GM23338 (cell line): ENCODE data around the gene RAB17. TPM values are rescaled to one million over a fixed set of nuclear protein-coding genes. Genes with fewer than 3 reads are reported as not detected.

Experiments used
- ATAC-seq: fragments of 200-7000 bp; cut with Tn5 transposase; 3 replicates; pipeline ENCODE4 v1.9.1; 2020
- DNase-seq: peaks from one replicate; pipeline ENCODE4 v3.0.0-alpha.2; 2015; ENCODE audit warnings: low spot score
- H2AFZ ChIP-seq: fragments of 200-600 bp; sonication (generic); 2 replicates; pipeline ENCODE4 v1.8.0; 2016; ENCODE audit warnings: antibody characterized with exemption, mild to moderate bottlenecking, moderate library complexity
- H3F3A ChIP-seq: fragments of 200-600 bp; sonication (generic); replicated peaks from 2 replicates; pipeline ENCODE4 v1.8.0; 2017; ENCODE audit warnings: antibody characterized with exemption, mixed run types, low read depth
- H3K27ac ChIP-seq: fragments of 200-600 bp; sonication (generic); 2 replicates; pipeline ENCODE4 v1.6.1; 2016; ENCODE audit warnings: low read depth
- H3K27me3 ChIP-seq: fragments of 200-600 bp; sonication (generic); 2 replicates; pipeline ENCODE4 v1.8.0; 2016; ENCODE audit warnings: mild to moderate bottlenecking, mixed run types, moderate library complexity; ENCODE audit not compliant: insufficient read depth
- H3K36me3 ChIP-seq: fragments of 200-600 bp; sonication (generic); 2 replicates; pipeline ENCODE4 v1.8.0; 2016; ENCODE audit warnings: mild to moderate bottlenecking; ENCODE audit not compliant: insufficient read depth
- H3K4me1 ChIP-seq: fragments of 200-600 bp; sonication (generic); 2 replicates; pipeline ENCODE4 v1.8.0; 2016; ENCODE audit warnings: mild to moderate bottlenecking, moderate library complexity; ENCODE audit not compliant: insufficient read depth
- H3K4me2 ChIP-seq: fragments of 200-600 bp; sonication (generic); 2 replicates; pipeline ENCODE4 v1.7.1; 2017; ENCODE audit warnings: mixed run types
- H3K4me3 ChIP-seq: fragments of 200-600 bp; sonication (generic); 2 replicates; pipeline ENCODE4 v1.6.1; 2016; ENCODE audit warnings: mixed run types
- H3K79me2 ChIP-seq: fragments of 200-600 bp; sonication (generic); replicated peaks from 2 replicates; pipeline ENCODE4 v1.8.0; 2017; ENCODE audit warnings: mild to moderate bottlenecking; ENCODE audit not compliant: insufficient read depth
- H3K9me2 ChIP-seq: fragments of 200-600 bp; sonication (generic); 2 replicates; pipeline ENCODE4 v1.8.0; 2017; ENCODE audit not compliant: insufficient read depth
- H4K20me1 ChIP-seq: fragments of 200-600 bp; sonication (generic); replicated peaks from 2 replicates; pipeline ENCODE4 v1.8.0; 2017; ENCODE audit warnings: mild to moderate bottlenecking; ENCODE audit not compliant: insufficient read depth
- H3K27ac Mint-ChIP-seq: 2 replicates; pipeline ENCODE4 v1.8.0; 2020; ENCODE audit warnings: inconsistent platforms, mild to moderate bottlenecking, moderate library complexity, mixed read lengths
- H3K27me3 Mint-ChIP-seq: 3 replicates; pipeline ENCODE4 v1.8.0; 2022; ENCODE audit warnings: low read depth, mild to moderate bottlenecking, moderate library complexity, mixed read lengths, inconsistent platforms; ENCODE audit not compliant: insufficient read depth, poor library complexity
- H3K36me3 Mint-ChIP-seq: 3 replicates; pipeline ENCODE4 v1.8.0; 2021; ENCODE audit warnings: low read depth, mild to moderate bottlenecking, inconsistent platforms, moderate library complexity, mixed read lengths
- H3K4me1 Mint-ChIP-seq: 3 replicates; pipeline ENCODE4 v1.8.0; 2020; ENCODE audit warnings: mild to moderate bottlenecking, inconsistent platforms, mixed read lengths
- H3K4me3 Mint-ChIP-seq: 3 replicates; pipeline ENCODE4 v1.8.0; 2021; ENCODE audit warnings: moderate library complexity, mild to moderate bottlenecking, inconsistent platforms, mixed read lengths
- H3K9me3 Mint-ChIP-seq: 3 replicates; pipeline ENCODE4 v1.8.0; 2020; ENCODE audit warnings: moderate library complexity, mild to moderate bottlenecking, inconsistent platforms, mixed read lengths
- CREB1 ChIP-seq: fragments of 250-450 bp; sonication (Bioruptor Pico); IDR thresholded peaks from 2 replicates; pipeline ENCODE4 v1.5.0; 2020; ENCODE audit warnings: low read depth, mild to moderate bottlenecking, moderate library complexity
- ETS1 ChIP-seq: IDR thresholded peaks from 2 replicates; pipeline ENCODE4 v1.6.1; 2016; ENCODE audit warnings: antibody characterized with exemption
- EZH2 ChIP-seq: fragments of 200-600 bp; sonication (generic); IDR thresholded peaks from one replicate; pipeline ENCODE4 v1.8.0; 2017; ENCODE audit warnings: antibody characterized with exemption, mild to moderate bottlenecking, low read depth; ENCODE audit not compliant: unreplicated experiment
- JUNB ChIP-seq: IDR thresholded peaks from one replicate; pipeline ENCODE4 v1.6.1; 2016; ENCODE audit warnings: antibody characterized with exemption; ENCODE audit not compliant: unreplicated experiment
- NANOG ChIP-seq: IDR thresholded peaks from 2 replicates; pipeline ENCODE4 v1.6.1; 2016; ENCODE audit warnings: antibody characterized with exemption, borderline replicate concordance
- POLR2AphosphoS5 ChIP-seq: IDR thresholded peaks from 2 replicates; pipeline ENCODE4 v1.6.1; 2016; ENCODE audit warnings: antibody characterized with exemption, low read depth
- REST ChIP-seq: IDR thresholded peaks from one replicate; pipeline ENCODE4 v1.6.1; 2018; ENCODE audit warnings: antibody characterized with exemption; ENCODE audit not compliant: unreplicated experiment
- STAT1 ChIP-seq: IDR thresholded peaks from one replicate; pipeline ENCODE4 v1.6.1; 2016; ENCODE audit warnings: antibody characterized with exemption; ENCODE audit not compliant: unreplicated experiment
- ZNF331 ChIP-seq: fragments of 250-450 bp; sonication (Bioruptor Pico); IDR thresholded peaks from 2 replicates; pipeline ENCODE4 v1.5.0; 2020; ENCODE audit warnings: low read depth, mild to moderate bottlenecking, moderate library complexity
- polyA plus RNA-seq: library from polyadenylated mRNA; unstranded; fragments of >200 nt; fragmentation: Nextera tagmentation; extraction: Ambion mirVana; gene quantifications from 2 replicates; pipeline ENCODE4 v1.2.1, GENCODE V29; 2016
- total RNA-seq: library from RNA; depleted of rRNA; stranded (reverse); fragments of >200 nt; shearing (Covaris generic); gene quantifications from 2 replicates; pipeline ENCODE4 v1.2.3, GENCODE V29; 2014
- TF ChIP-seq, protein P1 (sequence below), 2 experiments: fragments of 200-600 bp in 1 of 2; sonication (generic) in 1 of 2; conservative IDR thresholded peaks; 2 replicates each; pipeline versions ENCODE4 v1.5.1 to v1.6.1; 2016 to 2017; ENCODE audit warnings: antibody characterized with exemption in 2 of 2, low read depth in 2 of 2, mild to moderate bottlenecking in 2 of 2, moderate library complexity in 1 of 2

The RAB17 gene
- total and polyA plus RNA-seq, 2 experiments from 2014 or later = 22.4 to 26.9 TPM

DNA sequence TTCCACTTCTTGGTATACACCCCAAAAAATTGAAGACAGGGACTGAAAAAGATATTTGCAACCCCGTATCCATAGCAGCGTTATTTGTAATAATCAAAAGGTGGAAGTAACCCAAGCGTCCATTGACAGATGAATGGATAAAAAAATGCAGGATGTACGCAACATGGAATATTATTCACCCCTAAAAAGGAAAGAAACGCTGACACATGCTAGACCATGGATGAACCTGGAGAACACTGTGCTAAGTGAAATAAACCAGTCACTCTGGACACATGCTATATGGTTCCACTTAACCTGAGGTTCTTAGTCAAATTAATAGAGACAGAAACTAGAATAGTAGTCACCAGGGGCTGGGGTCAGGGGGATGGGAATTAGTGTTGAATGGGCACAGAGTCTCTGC lies 62.8 kb downstream of the RAB17 start:
- Mint-ChIP-seq H3K36me3 (peaks cover 3% of the 10 kb centered on the region; the same call in 1 of the 3 replicates), H3K4me1 (peaks cover 10% of the 10 kb centered on the region), H3K4me3 (no peak overlapping the region), H3K27ac (no peak overlapping the region), H3K9me3 (no peaks in the 10 kb centered on the region), H3K27me3 (peaks cover 5% of the 10 kb centered on the region)
- Histone ChIP-seq H4K20me1 (no peaks in the 10 kb centered on the region), H3K4me3 (no peak overlapping the region), H2AFZ (no peak overlapping the region), H3K79me2 (no peaks in the 10 kb centered on the region), H3K4me1 (no peaks in the 10 kb centered on the region), H3K4me2 (no peak overlapping the region), H3F3A (no peaks in the 10 kb centered on the region), H3K27ac (no peak overlapping the region), H3K27me3 (no peaks in the 10 kb centered on the region), H3K9me2 (no peaks in the 10 kb centered on the region), H3K36me3 (no peaks in the 10 kb centered on the region; the same call in 1 of the 2 replicates)
- TF ChIP-seq STAT1 (no peak), EZH2 (no peak), POLR2AphosphoS5 (no peak), JUNB (no peak), REST (no peak), ETS1 (no peak)
- TF ChIP-seq, protein P1, sequence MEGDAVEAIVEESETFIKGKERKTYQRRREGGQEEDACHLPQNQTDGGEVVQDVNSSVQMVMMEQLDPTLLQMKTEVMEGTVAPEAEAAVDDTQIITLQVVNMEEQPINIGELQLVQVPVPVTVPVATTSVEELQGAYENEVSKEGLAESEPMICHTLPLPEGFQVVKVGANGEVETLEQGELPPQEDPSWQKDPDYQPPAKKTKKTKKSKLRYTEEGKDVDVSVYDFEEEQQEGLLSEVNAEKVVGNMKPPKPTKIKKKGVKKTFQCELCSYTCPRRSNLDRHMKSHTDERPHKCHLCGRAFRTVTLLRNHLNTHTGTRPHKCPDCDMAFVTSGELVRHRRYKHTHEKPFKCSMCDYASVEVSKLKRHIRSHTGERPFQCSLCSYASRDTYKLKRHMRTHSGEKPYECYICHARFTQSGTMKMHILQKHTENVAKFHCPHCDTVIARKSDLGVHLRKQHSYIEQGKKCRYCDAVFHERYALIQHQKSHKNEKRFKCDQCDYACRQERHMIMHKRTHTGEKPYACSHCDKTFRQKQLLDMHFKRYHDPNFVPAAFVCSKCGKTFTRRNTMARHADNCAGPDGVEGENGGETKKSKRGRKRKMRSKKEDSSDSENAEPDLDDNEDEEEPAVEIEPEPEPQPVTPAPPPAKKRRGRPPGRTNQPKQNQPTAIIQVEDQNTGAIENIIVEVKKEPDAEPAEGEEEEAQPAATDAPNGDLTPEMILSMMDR (conservative IDR thresholded peaks at IDR 0.05; ENCODE audit: low read depth in 2 of 2) = no peak
- DNase-seq = no peak
- ATAC-seq = no peak

GRCh38 chr2:237527233-237527632 lies 63.3 kb downstream of the RAB17 start:
- Histone ChIP-seq H3F3A (no peaks in the 10 kb centered on the region), H3K4me2 (no peak overlapping the region), H3K9me2 (no peaks in the 10 kb centered on the region), H3K27ac (no peak overlapping the region), H3K79me2 (no peaks in the 10 kb centered on the region), H4K20me1 (no peaks in the 10 kb centered on the region), H3K4me3 (no peak overlapping the region), H2AFZ (no peak overlapping the region), H3K4me1 (no peaks in the 10 kb centered on the region), H3K27me3 (no peaks in the 10 kb centered on the region), H3K36me3 (no peaks in the 10 kb centered on the region; the same call in 1 of the 2 replicates)
- DNase-seq (no peak), ATAC-seq (no peak)
- Mint-ChIP-seq H3K27me3 (peaks cover 5% of the 10 kb centered on the region), H3K4me3 (no peak overlapping the region), H3K27ac (no peak overlapping the region), H3K9me3 (no peaks in the 10 kb centered on the region), H3K36me3 (peaks cover 3% of the 10 kb centered on the region; the same call in 1 of the 3 replicates), H3K4me1 (peaks cover 6% of the 10 kb centered on the region)
- TF ChIP-seq NANOG = no peak
- TF ChIP-seq EZH2 = no peak
- no peak for TF ChIP-seq JUNB
- no peak for TF ChIP-seq REST
- TF ChIP-seq CREB1 (CRISPR knock-in tag) = no peak
- no peak for TF ChIP-seq POLR2AphosphoS5
- no peak for TF ChIP-seq ZNF331
- TF ChIP-seq, protein P1 (conservative IDR thresholded peaks at IDR 0.05; ENCODE audit: low read depth in 2 of 2) = no peak
- TF ChIP-seq STAT1 = no peak
